ENCODE measurements around the gene NRDE2. TPM values are rescaled to one million over a fixed set of nuclear protein-coding genes. Genes with fewer than 3 reads are reported as not detected.

NRDE2 gene
- total and polyA plus RNA-seq, 2 experiments from 2014 or later: 20.0 to 21.9 TPM

DNA sequence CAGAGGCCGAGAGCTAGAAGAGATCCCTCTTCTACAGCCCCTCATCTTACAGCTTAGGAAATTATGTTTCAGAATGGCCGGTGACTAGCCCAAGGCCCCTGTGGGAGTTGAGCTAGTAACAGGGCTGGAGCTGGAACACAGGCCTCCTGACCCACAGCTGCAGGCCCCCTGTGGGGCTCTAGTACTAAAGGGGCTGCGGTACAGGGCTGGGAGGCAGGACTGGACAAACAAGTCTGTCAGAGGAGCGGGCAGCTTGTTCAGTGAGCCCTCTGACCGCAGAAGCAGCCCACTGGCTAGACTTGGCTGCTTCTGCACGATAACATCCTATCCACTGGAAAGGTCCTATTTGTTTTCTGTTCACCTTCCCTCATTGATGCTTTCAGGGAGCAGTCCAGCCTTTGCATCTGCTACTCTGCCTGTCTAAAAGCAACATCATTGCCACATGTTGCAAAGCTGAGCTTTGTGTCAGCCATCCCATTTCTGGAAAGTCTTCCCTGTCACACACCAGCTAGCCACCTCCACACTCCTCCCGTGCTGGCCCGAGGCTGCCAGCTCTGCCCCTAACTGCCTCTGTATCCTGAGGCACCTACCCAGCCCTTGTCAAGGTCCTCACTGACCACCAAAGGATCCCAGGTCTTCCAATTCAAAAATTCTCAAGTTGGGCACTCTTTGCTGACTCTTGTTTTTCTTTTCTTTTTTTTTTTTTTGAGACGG lies 65.1 kb downstream of the NRDE2 start:
- no peaks in the 10 kb centered on the region for H3K79me2 ChIP-seq
- H3K9me3 ChIP-seq (ENCODE audit: low read depth): no peaks in the 10 kb centered on the region
- DNase-seq (ENCODE audit: low spot score): no peak
- H2AFZ ChIP-seq: no peak overlapping the region
- no peaks in the 10 kb centered on the region for H3K4me1 ChIP-seq (ENCODE audit: insufficient read depth)
- no peak overlapping the region for H3K4me3 ChIP-seq
- H3K27me3 ChIP-seq: no peaks in the 10 kb centered on the region
- WGBS (ENCODE audit: low lambda C conversion rate, missing lambda C conversion rate): 99% methylated on average over 9 of the region's 9 CpGs
- TF ChIP-seq EZH2 (IDR thresholded peaks at IDR 0.05; ENCODE audit: borderline replicate concordance): no peak
- no peak for TF ChIP-seq EZH2phosphoT487 (IDR thresholded peaks at IDR 0.05; ENCODE audit: low read depth, severe bottlenecking, unreplicated experiment)
- TF ChIP-seq CTCF (IDR thresholded peaks at IDR 0.05; ENCODE audit: poor library complexity): no peak
- H3K4me2 ChIP-seq: no peak overlapping the region
- H3K27ac ChIP-seq: no peak overlapping the region
- no peaks in the 10 kb centered on the region for H3K9me2 ChIP-seq (replicated peaks; ENCODE audit: insufficient read depth)
- peaks cover 3% of the 10 kb centered on the region for H3K36me3 ChIP-seq (replicated peaks; ENCODE audit: insufficient read depth, low read depth)
- H4K20me1 ChIP-seq (ENCODE audit: insufficient read depth, poor library complexity, severe bottlenecking): no peaks in the 10 kb centered on the region

DNA sequence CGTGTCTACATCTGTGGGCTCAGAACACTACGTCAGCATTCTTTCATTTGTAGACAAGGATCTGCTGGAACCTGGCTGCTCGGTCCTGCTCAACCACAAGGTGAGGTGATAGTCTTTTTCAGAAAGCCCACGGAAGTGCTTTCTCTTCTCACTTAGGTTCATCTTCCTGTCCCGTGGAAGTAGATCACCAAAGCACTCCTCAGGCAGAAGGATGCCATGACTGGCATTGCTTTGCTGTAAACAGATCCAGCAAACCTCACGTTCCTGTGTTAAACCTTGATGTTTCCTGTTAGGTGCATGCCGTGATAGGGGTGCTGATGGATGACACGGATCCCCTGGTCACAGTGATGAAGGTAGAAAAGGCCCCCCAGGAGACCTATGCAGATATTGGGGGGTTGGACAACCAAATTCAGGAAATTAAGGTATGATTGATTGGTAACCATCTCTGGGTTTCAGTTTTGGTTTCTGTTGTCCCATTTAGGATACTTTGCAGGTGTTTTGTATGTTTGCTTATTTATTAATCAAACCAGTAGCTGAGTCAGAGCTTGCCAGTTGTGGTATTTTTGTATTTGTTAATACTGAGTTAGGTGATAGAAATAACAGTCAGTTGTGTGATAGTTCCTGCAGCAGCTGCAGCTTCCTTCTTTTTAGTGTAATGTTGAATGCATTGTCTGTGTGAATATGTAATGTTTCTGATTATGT lies 67.8 kb downstream of the NRDE2 start:
- no peak for TF ChIP-seq CTCF (IDR thresholded peaks at IDR 0.05; ENCODE audit: poor library complexity)
- TF ChIP-seq EZH2phosphoT487 (IDR thresholded peaks at IDR 0.05; ENCODE audit: low read depth, severe bottlenecking, unreplicated experiment): no peak
- no peak for TF ChIP-seq EZH2 (IDR thresholded peaks at IDR 0.05; ENCODE audit: borderline replicate concordance)
- Histone ChIP-seq H3K36me3 (replicated peaks; ENCODE audit: insufficient read depth, low read depth) (peaks cover 3% of the 10 kb centered on the region), H4K20me1 (ENCODE audit: insufficient read depth, poor library complexity, severe bottlenecking) (no peaks in the 10 kb centered on the region), H3K79me2 (peaks cover 8% of the 10 kb centered on the region), H3K9me2 (replicated peaks; ENCODE audit: insufficient read depth) (no peaks in the 10 kb centered on the region), H3K27me3 (no peaks in the 10 kb centered on the region), H3K4me3 (no peak overlapping the region), H3K9me3 (ENCODE audit: low read depth) (no peaks in the 10 kb centered on the region), H3K4me1 (ENCODE audit: insufficient read depth) (no peaks in the 10 kb centered on the region), H3K27ac (no peak overlapping the region), H3K4me2 (no peak overlapping the region), H2AFZ (no peak overlapping the region)
- DNase-seq (ENCODE audit: low spot score): no peak
- 97% methylated on average over 8 of the region's 8 CpGs for WGBS (ENCODE audit: low lambda C conversion rate, missing lambda C conversion rate)

DNA sequence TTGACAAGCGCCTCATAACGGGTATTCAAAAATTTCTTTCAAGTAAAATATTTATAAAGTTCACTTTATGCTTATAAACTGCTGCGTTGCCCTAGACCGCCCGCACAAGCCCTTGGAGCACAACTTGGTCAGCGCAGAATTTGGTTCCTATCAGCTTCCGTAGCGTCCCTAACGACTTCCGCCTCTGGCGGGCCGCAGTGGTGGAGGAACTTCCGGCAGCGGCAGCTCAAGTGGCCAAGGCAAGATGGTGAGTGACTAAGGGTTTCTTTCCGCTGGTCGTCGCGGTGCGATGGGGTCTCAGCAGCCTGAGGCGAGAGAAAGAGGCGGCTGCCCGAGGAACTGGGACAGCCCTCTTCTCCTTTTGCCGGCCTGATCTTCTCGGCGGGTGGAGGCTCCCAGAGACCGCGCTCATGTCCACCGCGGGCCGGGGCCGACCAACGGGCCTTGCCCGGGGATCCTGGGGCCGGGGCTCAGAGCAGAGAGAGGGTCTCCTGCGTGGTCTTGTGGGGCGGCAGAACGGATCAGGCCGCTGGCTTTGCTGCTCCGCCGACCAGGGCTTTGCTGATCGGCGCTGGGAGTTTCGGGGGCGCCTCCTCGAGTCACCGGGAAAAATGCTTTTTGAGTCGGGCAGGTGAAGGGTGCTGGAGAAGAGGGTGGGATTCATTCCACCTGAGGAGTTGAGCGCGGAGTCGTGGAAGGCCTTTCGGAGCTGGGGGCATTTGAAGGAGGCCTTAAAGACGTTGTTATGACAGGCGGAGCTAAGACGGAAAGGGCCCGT lies 75.2 kb downstream of the NRDE2 start, which contains the start of gene PSMC1:
Gene PSMC1 (plus strand): TSS at position 200 of the 778 bp plus-strand sequence. CDS start 45 bp downstream, at position 245.
- Histone ChIP-seq H3K36me3 (replicated peaks; ENCODE audit: insufficient read depth, low read depth) (no peaks in the 10 kb centered on the region), H2AFZ (peak within 1 kb of the TSS; percentile 80), H4K20me1 (ENCODE audit: insufficient read depth, poor library complexity, severe bottlenecking) (peaks cover 12% of the 10 kb centered on the region), H3K27ac (peak within 1 kb of the TSS; percentile 72), H3K4me2 (peak within 1 kb of the TSS; percentile 93), H3K9me2 (replicated peaks; ENCODE audit: insufficient read depth) (no peaks in the 10 kb centered on the region), H3K9me3 (ENCODE audit: low read depth) (no peaks in the 10 kb centered on the region), H3K4me1 (ENCODE audit: insufficient read depth) (peaks cover 7% of the 10 kb centered on the region), H3K4me3 (peak within 1 kb of the TSS; percentile 51), H3K27me3 (peaks cover 8% of the 10 kb centered on the region), H3K79me2 (peaks cover 40% of the 10 kb centered on the region)
- WGBS (ENCODE audit: low lambda C conversion rate, missing lambda C conversion rate): under 1% methylated on average over 55 of the region's 55 CpGs
- TF ChIP-seq CTCF (IDR thresholded peaks at IDR 0.05; ENCODE audit: poor library complexity) (no peak), EZH2phosphoT487 (IDR thresholded peaks at IDR 0.05; ENCODE audit: low read depth, severe bottlenecking, unreplicated experiment) (no peak)
- DNase-seq (ENCODE audit: low spot score): peak; percentile 94

Data from hepatocyte (in vitro differentiated cells).